ENCODE results near the gene CD163L1. TPM values are rescaled to one million over a fixed set of nuclear protein-coding genes. Genes with fewer than 3 reads are reported as not detected.

Gene CD163L1
- 0.15 TPM for polyA plus RNA-seq (2013, experiment 1 of 2)
- 0.14 TPM for polyA plus RNA-seq (2013, experiment 2 of 2)

DNA sequence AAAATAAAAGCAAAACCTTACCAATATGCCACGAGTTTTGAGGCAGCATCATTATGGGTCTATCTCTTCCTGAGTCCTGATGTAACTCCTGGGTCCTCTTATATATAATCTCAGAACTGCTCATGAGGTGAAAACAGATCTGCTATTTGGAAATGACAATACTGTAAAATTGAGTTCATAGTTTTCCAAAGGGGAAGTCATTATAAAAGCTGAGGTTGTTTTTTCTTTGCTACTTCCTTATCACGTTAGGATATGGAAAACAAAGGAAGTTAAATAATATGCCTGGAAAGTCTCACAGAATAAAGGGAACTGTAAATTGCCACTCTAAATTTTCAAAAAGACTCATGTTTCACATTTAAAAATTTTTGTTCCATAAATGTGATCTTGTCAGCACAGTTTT is at the start of gene CD163L1:
Gene CD163L1, minus strand, starts transcription at position 78 of the 400 bp plus-strand sequence. Its CDS starts 26 bp downstream, at position 52.
- Histone ChIP-seq H3K4ac (ENCODE audit: low read depth, low read length) (no peak within 1 kb of the TSS), H2BK15ac (replicated peaks; ENCODE audit: low read depth) (no peak within 1 kb of the TSS), H3K18ac (ENCODE audit: low read length) (no peak within 1 kb of the TSS), H2BK120ac (ENCODE audit: low read depth, low read length) (no peak within 1 kb of the TSS), H2BK5ac (ENCODE audit: low read length) (no peak within 1 kb of the TSS), H3K56ac (ENCODE audit: low read length) (no peak within 1 kb of the TSS), H3K4me2 (ENCODE audit: low read length) (no peak within 1 kb of the TSS), H4K8ac (ENCODE audit: low read depth, low read length) (no peak within 1 kb of the TSS), H3K27me3 (ENCODE audit: insufficient read depth, low read length, poor library complexity) (no peaks in the 10 kb centered on the region), H3K27ac (ENCODE audit: low read depth, low read length) (no peak within 1 kb of the TSS), H2AK5ac (ENCODE audit: low read length) (no peak within 1 kb of the TSS), H4K5ac (ENCODE audit: low read length) (no peak within 1 kb of the TSS), H3K23ac (ENCODE audit: low read length) (no peak within 1 kb of the TSS), H3K4me1 (ENCODE audit: control insufficient read depth, low read depth, low read length) (no peaks in the 10 kb centered on the region), H3K9ac (ENCODE audit: low read length) (no peak within 1 kb of the TSS), H3K4me3 (ENCODE audit: low read length) (no peak within 1 kb of the TSS), H3K79me1 (ENCODE audit: low read length) (no peaks in the 10 kb centered on the region), H3K79me2 (ENCODE audit: control insufficient read depth, insufficient read depth, low read length) (no peaks in the 10 kb centered on the region), H3K36me3 (ENCODE audit: control insufficient read depth, insufficient read depth, low read length) (no peaks in the 10 kb centered on the region)
- WGBS (ENCODE audit: extremely low coverage, insufficient coverage, low lambda C conversion rate) = no CpG with 5 or more reads among the region's 2 CpGs
- no peak for DNase-seq

DNA sequence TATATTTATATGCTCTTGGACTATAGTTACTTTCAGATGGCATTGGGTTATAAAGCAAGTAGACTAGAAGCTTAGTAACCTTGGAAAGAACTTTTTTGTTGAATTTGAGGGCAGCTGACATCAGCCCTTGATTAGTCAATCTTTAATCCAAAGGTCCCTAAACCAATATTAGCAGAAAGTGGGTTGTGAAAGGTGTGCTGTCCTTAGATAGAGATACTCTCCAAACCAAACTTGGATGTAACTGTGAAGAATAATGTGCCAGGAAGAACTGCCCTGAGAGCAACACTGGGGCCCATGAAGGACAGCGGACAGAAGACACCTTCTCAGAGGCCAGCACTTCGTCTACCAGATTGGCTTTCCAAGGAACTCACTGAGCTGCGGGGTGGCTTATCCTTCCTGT is 49.1 kb upstream of the CD163L1 start:
- no peak overlapping the region for H3K56ac ChIP-seq (ENCODE audit: low read length)
- DNase-seq = no peak
- no peak overlapping the region for H3K4me2 ChIP-seq (ENCODE audit: low read length)
- H3K27ac ChIP-seq (ENCODE audit: low read depth, low read length) = no peak overlapping the region
- H3K23ac ChIP-seq (ENCODE audit: low read length) = no peak overlapping the region
- no peak overlapping the region for H2AK5ac ChIP-seq (ENCODE audit: low read length)
- H3K4me3 ChIP-seq (ENCODE audit: low read length) = no peak overlapping the region
- no peaks in the 10 kb centered on the region for H3K27me3 ChIP-seq (ENCODE audit: insufficient read depth, low read length, poor library complexity)
- H3K4me1 ChIP-seq (ENCODE audit: control insufficient read depth, low read depth, low read length) = no peaks in the 10 kb centered on the region
- no peaks in the 10 kb centered on the region for H3K79me1 ChIP-seq (ENCODE audit: low read length)
- H3K36me3 ChIP-seq (ENCODE audit: control insufficient read depth, insufficient read depth, low read length) = no peaks in the 10 kb centered on the region
- WGBS (ENCODE audit: extremely low coverage, insufficient coverage, low lambda C conversion rate) = no CpG with 5 or more reads among the region's 3 CpGs
- H3K79me2 ChIP-seq (ENCODE audit: control insufficient read depth, insufficient read depth, low read length) = no peaks in the 10 kb centered on the region
- no peak overlapping the region for H2BK15ac ChIP-seq (replicated peaks; ENCODE audit: low read depth)
- H3K18ac ChIP-seq (ENCODE audit: low read length) = no peak overlapping the region
- H2BK120ac ChIP-seq (ENCODE audit: low read depth, low read length) = no peak overlapping the region
- no peak overlapping the region for H3K4ac ChIP-seq (ENCODE audit: low read depth, low read length)
- no peak overlapping the region for H4K8ac ChIP-seq (ENCODE audit: low read depth, low read length)
- H2BK5ac ChIP-seq (ENCODE audit: low read length) = no peak overlapping the region
- H3K9ac ChIP-seq (ENCODE audit: low read length) = no peak overlapping the region
- H4K5ac ChIP-seq (ENCODE audit: low read length) = no peak overlapping the region

DNA sequence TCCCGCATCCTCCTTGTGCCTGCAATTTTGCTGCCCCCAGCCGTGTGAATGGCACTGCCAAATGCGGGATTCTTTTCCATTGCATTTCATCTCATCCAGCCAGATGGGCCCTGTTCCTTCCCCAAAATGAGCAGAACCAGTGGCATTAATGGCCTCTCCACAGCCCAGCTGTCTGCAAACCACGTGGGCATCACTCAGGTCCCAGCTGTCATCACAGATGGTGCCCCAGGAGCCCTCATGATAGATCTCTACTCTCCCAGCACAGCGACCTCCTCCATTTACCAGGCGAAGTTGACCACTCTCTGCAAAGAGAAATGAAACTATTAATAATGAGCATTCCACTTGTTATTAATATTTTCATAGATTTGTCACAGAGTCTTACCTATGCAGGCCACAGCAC is 42.6 kb upstream of the CD163L1 start:
- H4K5ac ChIP-seq (ENCODE audit: low read length) = no peak overlapping the region
- H3K27me3 ChIP-seq (ENCODE audit: insufficient read depth, low read length, poor library complexity) = no peaks in the 10 kb centered on the region
- no peak overlapping the region for H3K56ac ChIP-seq (ENCODE audit: low read length)
- H2BK5ac ChIP-seq (ENCODE audit: low read length) = no peak overlapping the region
- no peak overlapping the region for H3K27ac ChIP-seq (ENCODE audit: low read depth, low read length)
- no peak overlapping the region for H4K8ac ChIP-seq (ENCODE audit: low read depth, low read length)
- H3K79me2 ChIP-seq (ENCODE audit: control insufficient read depth, insufficient read depth, low read length) = no peaks in the 10 kb centered on the region
- H3K4me1 ChIP-seq (ENCODE audit: control insufficient read depth, low read depth, low read length) = no peaks in the 10 kb centered on the region
- no CpG with 5 or more reads among the region's 6 CpGs for WGBS (ENCODE audit: extremely low coverage, insufficient coverage, low lambda C conversion rate)
- H2AK5ac ChIP-seq (ENCODE audit: low read length) = no peak overlapping the region
- no peak overlapping the region for H2BK15ac ChIP-seq (replicated peaks; ENCODE audit: low read depth)
- no peaks in the 10 kb centered on the region for H3K36me3 ChIP-seq (ENCODE audit: control insufficient read depth, insufficient read depth, low read length)
- H3K23ac ChIP-seq (ENCODE audit: low read length) = no peak overlapping the region
- no peak overlapping the region for H3K4me2 ChIP-seq (ENCODE audit: low read length)
- DNase-seq = no peak
- H3K4me3 ChIP-seq (ENCODE audit: low read length) = no peak overlapping the region
- H3K79me1 ChIP-seq (ENCODE audit: low read length) = no peaks in the 10 kb centered on the region
- H3K9ac ChIP-seq (ENCODE audit: low read length) = no peak overlapping the region
- H3K4ac ChIP-seq (ENCODE audit: low read depth, low read length) = no peak overlapping the region
- H2BK120ac ChIP-seq (ENCODE audit: low read depth, low read length) = no peak overlapping the region
- H3K18ac ChIP-seq (ENCODE audit: low read length) = no peak overlapping the region

DNA sequence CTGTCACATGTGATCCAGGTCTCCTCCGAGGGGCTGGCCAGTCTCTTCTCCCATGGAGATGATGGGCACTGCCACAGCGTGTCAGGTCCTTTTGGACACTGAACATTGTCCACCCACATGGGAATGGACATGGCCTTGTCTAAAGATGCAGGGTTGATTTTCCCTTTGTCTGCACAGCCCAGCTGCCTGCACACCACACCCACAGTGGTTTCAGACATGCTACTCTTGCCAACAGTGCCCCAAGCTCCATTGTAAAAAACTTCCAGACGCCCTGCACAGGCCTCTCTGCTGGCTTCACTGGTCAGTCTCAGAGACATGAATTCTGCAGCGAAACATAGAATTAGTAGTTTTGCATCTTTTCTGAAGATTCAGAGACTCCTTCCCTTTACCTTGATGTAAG is 41.1 kb upstream of the CD163L1 start:
- Histone ChIP-seq H3K79me2 (ENCODE audit: control insufficient read depth, insufficient read depth, low read length) (no peaks in the 10 kb centered on the region), H3K27ac (ENCODE audit: low read depth, low read length) (no peak overlapping the region), H2BK15ac (replicated peaks; ENCODE audit: low read depth) (no peak overlapping the region), H2AK5ac (ENCODE audit: low read length) (no peak overlapping the region), H3K79me1 (ENCODE audit: low read length) (no peaks in the 10 kb centered on the region), H3K4me3 (ENCODE audit: low read length) (no peak overlapping the region), H3K18ac (ENCODE audit: low read length) (no peak overlapping the region), H3K27me3 (ENCODE audit: insufficient read depth, low read length, poor library complexity) (no peaks in the 10 kb centered on the region), H4K5ac (ENCODE audit: low read length) (no peak overlapping the region), H3K23ac (ENCODE audit: low read length) (no peak overlapping the region), H3K4ac (ENCODE audit: low read depth, low read length) (no peak overlapping the region), H3K4me2 (ENCODE audit: low read length) (no peak overlapping the region), H3K4me1 (ENCODE audit: control insufficient read depth, low read depth, low read length) (no peaks in the 10 kb centered on the region), H4K8ac (ENCODE audit: low read depth, low read length) (no peak overlapping the region), H2BK5ac (ENCODE audit: low read length) (no peak overlapping the region), H3K9ac (ENCODE audit: low read length) (no peak overlapping the region), H3K56ac (ENCODE audit: low read length) (no peak overlapping the region), H2BK120ac (ENCODE audit: low read depth, low read length) (no peak overlapping the region), H3K36me3 (ENCODE audit: control insufficient read depth, insufficient read depth, low read length) (no peaks in the 10 kb centered on the region)
- no CpG with 5 or more reads among the region's 4 CpGs for WGBS (ENCODE audit: extremely low coverage, insufficient coverage, low lambda C conversion rate)
- no peak for DNase-seq

DNA sequence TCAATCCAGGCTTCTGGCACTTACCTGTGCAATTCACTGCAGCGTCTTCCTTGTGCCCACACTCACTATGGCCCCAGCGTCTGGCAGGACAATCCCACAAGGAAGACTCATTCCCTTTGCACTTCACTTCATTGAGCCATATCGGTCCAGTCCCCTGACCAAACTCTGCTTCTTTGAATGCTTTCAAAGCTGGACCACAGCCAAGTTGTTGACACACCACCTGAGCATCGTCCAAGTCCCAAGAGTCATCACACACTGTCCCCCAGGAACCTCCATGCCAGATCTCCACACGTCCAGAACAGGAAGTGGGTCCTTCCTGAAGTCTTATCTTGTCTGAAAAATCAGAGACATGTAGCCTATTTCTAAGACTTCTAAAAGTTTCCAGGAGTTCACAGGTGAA is 39.4 kb upstream of the CD163L1 start:
- Histone ChIP-seq H3K4ac (ENCODE audit: low read depth, low read length) (no peak overlapping the region), H4K5ac (ENCODE audit: low read length) (no peak overlapping the region), H3K27me3 (ENCODE audit: insufficient read depth, low read length, poor library complexity) (no peaks in the 10 kb centered on the region), H3K4me1 (ENCODE audit: control insufficient read depth, low read depth, low read length) (no peaks in the 10 kb centered on the region), H3K79me1 (ENCODE audit: low read length) (no peaks in the 10 kb centered on the region), H2BK15ac (replicated peaks; ENCODE audit: low read depth) (no peak overlapping the region), H3K79me2 (ENCODE audit: control insufficient read depth, insufficient read depth, low read length) (no peaks in the 10 kb centered on the region), H3K18ac (ENCODE audit: low read length) (no peak overlapping the region), H3K4me2 (ENCODE audit: low read length) (no peak overlapping the region), H4K8ac (ENCODE audit: low read depth, low read length) (no peak overlapping the region), H3K27ac (ENCODE audit: low read depth, low read length) (no peak overlapping the region), H2BK120ac (ENCODE audit: low read depth, low read length) (no peak overlapping the region), H3K4me3 (ENCODE audit: low read length) (no peak overlapping the region), H3K56ac (ENCODE audit: low read length) (no peak overlapping the region), H2BK5ac (ENCODE audit: low read length) (no peak overlapping the region), H2AK5ac (ENCODE audit: low read length) (no peak overlapping the region), H3K9ac (ENCODE audit: low read length) (no peak overlapping the region), H3K36me3 (ENCODE audit: control insufficient read depth, insufficient read depth, low read length) (no peaks in the 10 kb centered on the region), H3K23ac (ENCODE audit: low read length) (no peak overlapping the region)
- DNase-seq = no peak
- WGBS (ENCODE audit: extremely low coverage, insufficient coverage, low lambda C conversion rate) = no CpG with 5 or more reads among the region's 5 CpGs

DNA sequence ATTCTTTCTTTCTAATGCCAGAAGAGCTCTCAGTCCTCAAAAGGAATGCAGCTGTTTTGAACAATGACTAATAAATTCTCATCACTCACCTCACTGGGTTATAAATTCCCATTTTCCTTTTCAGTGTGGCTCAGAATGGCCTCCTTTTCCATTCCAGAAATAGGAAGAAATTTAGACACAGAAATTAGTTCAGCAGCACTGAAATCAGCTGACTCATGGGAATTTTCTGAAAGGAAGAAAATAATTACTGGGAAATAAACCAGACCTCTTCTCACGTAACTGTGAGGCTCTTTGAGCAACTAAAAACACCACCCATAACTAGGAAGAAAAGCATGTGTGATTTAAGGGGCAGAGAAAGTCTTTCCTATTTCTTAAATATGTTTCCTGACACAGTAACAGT is 35.8 kb upstream of the CD163L1 start:
- H3K23ac ChIP-seq (ENCODE audit: low read length) = no peak overlapping the region
- no peak overlapping the region for H3K27ac ChIP-seq (ENCODE audit: low read depth, low read length)
- H4K5ac ChIP-seq (ENCODE audit: low read length) = no peak overlapping the region
- H3K79me2 ChIP-seq (ENCODE audit: control insufficient read depth, insufficient read depth, low read length) = no peaks in the 10 kb centered on the region
- H2AK5ac ChIP-seq (ENCODE audit: low read length) = no peak overlapping the region
- no peak overlapping the region for H3K18ac ChIP-seq (ENCODE audit: low read length)
- H2BK120ac ChIP-seq (ENCODE audit: low read depth, low read length) = no peak overlapping the region
- no peak overlapping the region for H3K56ac ChIP-seq (ENCODE audit: low read length)
- no peak overlapping the region for H3K4me2 ChIP-seq (ENCODE audit: low read length)
- H2BK15ac ChIP-seq (replicated peaks; ENCODE audit: low read depth) = no peak overlapping the region
- H3K79me1 ChIP-seq (ENCODE audit: low read length) = no peaks in the 10 kb centered on the region
- H2BK5ac ChIP-seq (ENCODE audit: low read length) = no peak overlapping the region
- H3K36me3 ChIP-seq (ENCODE audit: control insufficient read depth, insufficient read depth, low read length) = no peaks in the 10 kb centered on the region
- H3K27me3 ChIP-seq (ENCODE audit: insufficient read depth, low read length, poor library complexity) = no peaks in the 10 kb centered on the region
- WGBS (ENCODE audit: extremely low coverage, insufficient coverage, low lambda C conversion rate) = no CpG with 5 or more reads among the region's 1 CpG
- H3K9ac ChIP-seq (ENCODE audit: low read length) = no peak overlapping the region
- H3K4ac ChIP-seq (ENCODE audit: low read depth, low read length) = no peak overlapping the region
- H3K4me1 ChIP-seq (ENCODE audit: control insufficient read depth, low read depth, low read length) = no peaks in the 10 kb centered on the region
- DNase-seq = no peak
- H3K4me3 ChIP-seq (ENCODE audit: low read length) = no peak overlapping the region
- H4K8ac ChIP-seq (ENCODE audit: low read depth, low read length) = no peak overlapping the region
